ENCODE measurements around the gene HOXC12. TPM values are rescaled to one million over a fixed set of nuclear protein-coding genes. Genes with fewer than 3 reads are reported as not detected.

The HOXC12 gene
- total and polyA plus RNA-seq, 2 of the 8 experiments (the other 6 are each of a cell fraction or from before 2014, with no cell fraction given), result not detected

GRCh38 chr12:54000116-54001114, 45.7 kb downstream of the HOXC12 start, which contains the start of gene HOXC9 (continued):
- TF ChIP-seq CHD7 (IDR thresholded peaks at IDR 0.05; ENCODE audit: insufficient replicate concordance, low read length) (no peak), POU5F1 (IDR thresholded peaks at IDR 0.05; ENCODE audit: low read depth, low read length) (no peak), MAX (IDR thresholded peaks at IDR 0.05) (no peak), EP300 (IDR thresholded peaks at IDR 0.05; ENCODE audit: borderline replicate concordance in 1 of 2, low read depth in 2 of 2, low read length in 2 of 2) (no peak)

Data from H1 (cell line).